Activated CD8-positive, alpha-beta T cell treated with anti-CD3 and anti-CD28 coated beads for 36 hours (primary cell): ENCODE results near the gene SOD1. TPM values are rescaled to one million over a fixed set of nuclear protein-coding genes. Genes with fewer than 3 reads are reported as not detected.
"Not testable (repeated sequence)": the region's sequence is repeated elsewhere in the genome, so short reads cannot be mapped to it uniquely, and the experiment has no call there.

Experiments used
- ATAC-seq: fragments of 200-7000 bp; cut with Tn5 transposase; one replicate; pipeline ENCODE4 v1.10.0; 2021; ENCODE audit warnings: mild to moderate bottlenecking, moderate library complexity
- CTCF ChIA-PET: fragments of 350-600 bp; sonication (Branson Sonifier 250); formaldehyde crosslinking; loops from one replicate; lab custom pipeline; 2021; ENCODE audit warnings: antibody characterized with exemption; lab: Charles Lee
- POLR2A ChIA-PET: fragments of 350-600 bp; sonication (Branson Sonifier 250); formaldehyde crosslinking; loops from one replicate; lab custom pipeline; 2021; ENCODE audit warnings: antibody characterized with exemption; lab: Charles Lee
- DNase-seq: peaks from one replicate; pipeline ENCODE4 v3.0.0-alpha.2; 2020
- H3K27ac Mint-ChIP-seq: one replicate; pipeline ENCODE4 v1.8.0; 2021; ENCODE audit warnings: mild to moderate bottlenecking, mixed read lengths
- H3K27me3 Mint-ChIP-seq: one replicate; pipeline ENCODE4 v1.8.0; 2021; ENCODE audit warnings: mixed read lengths
- H3K36me3 Mint-ChIP-seq: one replicate; pipeline ENCODE4 v1.8.0; 2021; ENCODE audit warnings: low read depth, mixed read lengths
- H3K4me1 Mint-ChIP-seq: one replicate; pipeline ENCODE4 v1.8.0; 2021; ENCODE audit warnings: low read depth, mixed read lengths
- H3K4me3 Mint-ChIP-seq: one replicate; pipeline ENCODE4 v1.8.0; 2021; ENCODE audit warnings: mild to moderate bottlenecking, moderate library complexity, mixed read lengths
- H3K9me3 Mint-ChIP-seq: one replicate; pipeline ENCODE4 v1.8.0; 2021; ENCODE audit warnings: mixed read lengths
- intact Hi-C: fragments of 100-400 bp; cut with micrococcal nuclease; formaldehyde crosslinking; loops from one replicate; pipeline ENCODE4 v1.10.0; 2022
- total RNA-seq, 2 experiments: library from RNA; stranded (reverse); gene quantifications; one replicate each; pipeline ENCODE4 v1.2.3, GENCODE V29; 2021
- TF ChIP-seq, protein P1 (sequence below): fragments of 200-600 bp; IDR thresholded peaks from one replicate; pipeline ENCODE4 v1.8.0; 2022; ENCODE audit warnings: antibody characterized with exemption, mild to moderate bottlenecking

Gene SOD1
- total RNA-seq, 2 experiments from 2014 or later, result 277 to 286 TPM

DNA sequence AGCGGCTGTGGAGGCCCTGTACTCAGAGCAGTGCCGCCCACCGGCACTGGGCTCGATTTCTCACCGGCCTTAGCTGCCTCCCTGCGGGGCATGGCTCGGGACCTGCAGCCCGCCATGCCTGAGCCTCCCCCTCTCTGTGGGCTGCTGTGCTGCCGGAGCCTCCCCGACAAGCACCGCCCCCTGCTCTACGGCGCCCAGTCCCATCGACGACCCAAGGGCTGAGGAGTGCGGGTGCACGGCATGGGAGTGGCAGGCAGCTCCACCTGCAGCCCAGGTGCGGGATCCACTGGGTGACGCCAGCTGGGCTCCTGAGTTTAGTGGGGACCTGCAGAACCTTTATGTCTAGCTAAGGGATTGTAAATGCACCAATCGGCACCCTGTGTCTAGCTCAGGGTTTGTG, 5.2 kb upstream of the SOD1 start:
- intact Hi-C loops, result no loop called here
- H3K9me3 Mint-ChIP-seq, result peaks cover 2% of the 10 kb centered on the region
- H3K4me1 Mint-ChIP-seq, result peaks cover 31% of the 10 kb centered on the region
- H3K27me3 Mint-ChIP-seq, result no peaks in the 10 kb centered on the region
- DNase-seq, result no peak
- POLR2A ChIA-PET, result no interaction called here
- peak overlapping the region; percentile 59 for H3K4me3 Mint-ChIP-seq
- H3K36me3 Mint-ChIP-seq, result peaks cover 2% of the 10 kb centered on the region
- CTCF ChIA-PET, result interaction anchor here (1.0 kb wide), 1 partner anchor 458 kb away, joined by 3 read pairs; no protein-coding TSS in a partner anchor
- ATAC-seq, result no peak
- TF ChIP-seq, protein P1, sequence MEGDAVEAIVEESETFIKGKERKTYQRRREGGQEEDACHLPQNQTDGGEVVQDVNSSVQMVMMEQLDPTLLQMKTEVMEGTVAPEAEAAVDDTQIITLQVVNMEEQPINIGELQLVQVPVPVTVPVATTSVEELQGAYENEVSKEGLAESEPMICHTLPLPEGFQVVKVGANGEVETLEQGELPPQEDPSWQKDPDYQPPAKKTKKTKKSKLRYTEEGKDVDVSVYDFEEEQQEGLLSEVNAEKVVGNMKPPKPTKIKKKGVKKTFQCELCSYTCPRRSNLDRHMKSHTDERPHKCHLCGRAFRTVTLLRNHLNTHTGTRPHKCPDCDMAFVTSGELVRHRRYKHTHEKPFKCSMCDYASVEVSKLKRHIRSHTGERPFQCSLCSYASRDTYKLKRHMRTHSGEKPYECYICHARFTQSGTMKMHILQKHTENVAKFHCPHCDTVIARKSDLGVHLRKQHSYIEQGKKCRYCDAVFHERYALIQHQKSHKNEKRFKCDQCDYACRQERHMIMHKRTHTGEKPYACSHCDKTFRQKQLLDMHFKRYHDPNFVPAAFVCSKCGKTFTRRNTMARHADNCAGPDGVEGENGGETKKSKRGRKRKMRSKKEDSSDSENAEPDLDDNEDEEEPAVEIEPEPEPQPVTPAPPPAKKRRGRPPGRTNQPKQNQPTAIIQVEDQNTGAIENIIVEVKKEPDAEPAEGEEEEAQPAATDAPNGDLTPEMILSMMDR, result no peak
- no peak overlapping the region for H3K27ac Mint-ChIP-seq

DNA sequence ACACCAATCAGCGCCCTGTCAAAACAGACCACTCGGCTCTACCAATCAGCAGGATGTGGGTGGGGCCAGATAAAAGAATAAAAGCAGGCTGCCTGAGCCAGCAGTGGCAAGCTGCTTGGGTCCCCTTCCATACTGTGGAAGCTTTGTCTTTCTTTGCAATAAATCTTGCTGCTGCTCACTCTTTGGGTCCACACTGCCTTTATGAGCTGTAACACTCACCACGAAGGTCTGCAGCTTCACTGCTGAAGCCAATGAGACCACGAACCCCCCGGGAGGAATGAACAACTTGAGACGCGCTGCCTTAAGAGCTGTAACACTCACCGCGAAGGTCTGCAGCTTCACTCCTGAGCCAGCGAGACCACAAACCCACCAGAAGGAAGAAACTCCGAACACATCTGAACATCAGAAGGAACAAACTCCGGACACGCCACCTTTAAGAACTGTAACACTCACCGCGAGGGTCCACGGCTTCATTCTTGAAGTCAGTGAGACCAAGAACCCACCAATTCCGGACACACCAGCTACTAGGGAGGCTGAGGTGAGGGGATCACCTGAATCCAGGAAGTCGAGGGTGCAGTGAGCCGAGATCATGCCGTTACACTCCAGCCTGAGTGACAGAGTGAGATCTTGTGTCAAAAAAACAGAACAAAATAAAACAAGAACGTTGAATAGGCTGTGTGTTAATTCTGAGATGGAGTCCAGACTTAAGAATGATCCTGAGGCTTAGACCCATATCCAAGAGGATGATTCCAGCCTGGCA, 4.5 kb upstream of the SOD1 start:
- H3K4me1 Mint-ChIP-seq, result peaks cover 31% of the 10 kb centered on the region
- peak overlapping the region; percentile 59 for H3K4me3 Mint-ChIP-seq
- H3K27ac Mint-ChIP-seq, result peak overlapping the region; percentile 50
- intact Hi-C loops, result loop anchor here (5.0 kb wide), 1 partner anchor 77 kb away; the partner anchor contains the start of gene SCAF4
- not testable (repeated sequence) for H3K9me3 Mint-ChIP-seq, H3K36me3 Mint-ChIP-seq, H3K27me3 Mint-ChIP-seq, ATAC-seq
- POLR2A ChIA-PET, result interaction anchor here (0.8 kb wide), 1 partner anchor 9 kb away, joined by 3 read pairs; no protein-coding TSS in a partner anchor
- CTCF ChIA-PET, result interaction anchor here (1.0 kb wide), 1 partner anchor 459 kb away, joined by 3 read pairs; no protein-coding TSS in a partner anchor
- DNase-seq, result peak; percentile 23

DNA sequence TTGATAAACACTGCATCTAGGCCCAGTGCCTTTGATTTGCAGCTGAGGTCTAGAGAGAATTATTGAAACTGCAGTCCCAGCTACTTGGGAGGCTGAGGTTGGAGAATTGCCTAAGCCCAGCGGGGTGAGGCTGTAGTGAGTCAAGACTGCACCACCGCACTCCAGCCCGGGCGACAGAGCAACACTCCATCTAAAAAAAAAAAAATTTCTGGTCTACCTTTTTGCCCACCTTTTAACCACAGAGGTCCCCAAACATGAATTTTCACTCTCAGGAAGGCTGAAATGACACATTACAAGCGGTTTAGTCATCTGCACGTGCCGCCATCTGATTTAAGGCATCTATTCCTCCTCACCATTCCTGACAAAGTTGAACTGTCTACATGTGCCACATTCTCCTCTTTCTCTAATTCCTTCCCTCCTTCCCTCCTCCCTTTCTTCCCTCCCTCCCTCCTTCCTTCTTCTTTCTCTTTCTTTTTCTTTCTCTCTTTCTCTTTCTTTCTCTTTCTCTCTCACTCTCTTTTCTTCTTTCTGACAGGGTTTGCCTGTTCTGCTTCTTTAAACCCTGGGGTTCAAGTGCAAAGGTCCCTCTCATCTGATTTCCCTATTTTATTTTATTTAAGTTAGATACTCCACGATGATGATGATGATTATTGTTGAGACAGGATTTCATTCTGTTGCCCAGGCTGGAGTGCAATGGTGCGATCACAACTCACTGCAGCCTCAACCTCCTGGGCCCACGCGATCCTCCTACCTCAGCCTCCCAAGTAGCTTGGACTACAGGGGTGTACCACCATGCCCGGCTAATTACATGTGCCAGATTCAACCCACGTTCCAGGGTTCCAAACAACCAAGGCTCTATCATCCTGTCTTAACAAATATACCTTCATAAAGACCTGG, 3.0 kb upstream of the SOD1 start:
- no peaks in the 10 kb centered on the region for H3K27me3 Mint-ChIP-seq
- ChIA-PET POLR2A (interaction anchor here (0.6 kb wide), 1 partner anchor 20 kb away, joined by 3 read pairs; no protein-coding TSS in a partner anchor), CTCF (interaction anchor here (0.8 kb wide), 1 partner anchor 33 kb away, joined by 3 read pairs; no protein-coding TSS in a partner anchor)
- H3K4me1 Mint-ChIP-seq, result peaks cover 38% of the 10 kb centered on the region
- ATAC-seq (peak; percentile 8), DNase-seq (peak; percentile 68)
- H3K4me3 Mint-ChIP-seq, result peak overlapping the region; percentile 41
- TF ChIP-seq, protein P1, result no peak
- peaks cover 2% of the 10 kb centered on the region for H3K9me3 Mint-ChIP-seq
- intact Hi-C loops, result loop anchor here (5.0 kb wide), 1 partner anchor 76 kb away; the partner anchor contains the start of gene SCAF4
- H3K36me3 Mint-ChIP-seq, result peaks cover 16% of the 10 kb centered on the region
- H3K27ac Mint-ChIP-seq, result peak overlapping the region; percentile 68

DNA sequence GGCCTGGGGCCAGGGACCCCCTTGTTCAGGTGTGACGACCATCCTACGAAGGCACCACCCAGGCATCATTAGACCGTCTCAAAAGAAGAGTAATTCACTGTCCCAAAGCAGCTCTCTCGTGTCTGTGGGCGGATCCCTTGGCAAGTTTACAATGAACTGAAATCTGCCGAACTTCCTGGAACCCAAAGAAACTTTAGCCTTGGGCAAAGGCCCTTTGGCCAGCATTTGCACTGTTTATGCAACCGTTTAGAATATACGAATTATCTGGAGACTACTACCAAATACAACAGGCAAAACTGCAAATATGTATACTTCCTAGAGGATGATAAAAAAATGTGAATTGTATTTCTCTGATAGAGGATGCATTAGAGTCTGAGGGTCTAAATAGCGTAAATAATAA, 1.4 kb upstream of the SOD1 start:
- H3K9me3 Mint-ChIP-seq, result peaks cover 2% of the 10 kb centered on the region
- ChIA-PET POLR2A (no interaction called here), CTCF (no interaction called here)
- peaks cover 55% of the 10 kb centered on the region for H3K4me1 Mint-ChIP-seq
- TF ChIP-seq, protein P1, result no peak
- DNase-seq, result no peak
- H3K27ac Mint-ChIP-seq, result no peak overlapping the region
- H3K4me3 Mint-ChIP-seq, result no peak overlapping the region
- no peaks in the 10 kb centered on the region for H3K27me3 Mint-ChIP-seq
- peaks cover 29% of the 10 kb centered on the region for H3K36me3 Mint-ChIP-seq
- no peak for ATAC-seq
- intact Hi-C loops, result loop anchor here (5.0 kb wide), 1 partner anchor 74 kb away; the partner anchor contains the start of gene SCAF4

DNA sequence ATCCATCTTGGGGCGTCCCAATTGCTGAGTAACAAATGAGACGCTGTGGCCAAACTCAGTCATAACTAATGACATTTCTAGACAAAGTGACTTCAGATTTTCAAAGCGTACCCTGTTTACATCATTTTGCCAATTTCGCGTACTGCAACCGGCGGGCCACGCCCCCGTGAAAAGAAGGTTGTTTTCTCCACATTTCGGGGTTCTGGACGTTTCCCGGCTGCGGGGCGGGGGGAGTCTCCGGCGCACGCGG, 282 bp upstream of the SOD1 start:
- POLR2A ChIA-PET, result no interaction called here
- peaks cover 38% of the 10 kb centered on the region for H3K36me3 Mint-ChIP-seq
- CTCF ChIA-PET, result no interaction called here
- no peaks in the 10 kb centered on the region for H3K27me3 Mint-ChIP-seq
- peaks cover 65% of the 10 kb centered on the region for H3K4me1 Mint-ChIP-seq
- TF ChIP-seq, protein P1, result no peak
- DNase-seq (no peak), ATAC-seq (peak; percentile 52)
- H3K27ac Mint-ChIP-seq, result peak overlapping the region; percentile 99
- peak overlapping the region; percentile 97 for H3K4me3 Mint-ChIP-seq
- intact Hi-C loops, result loop anchor here (5.0 kb wide), 1 partner anchor 73 kb away; the partner anchor contains the start of gene SCAF4
- peaks cover 2% of the 10 kb centered on the region for H3K9me3 Mint-ChIP-seq
